ENCODE results near the gene MROH9. TPM values are rescaled to one million over a fixed set of nuclear protein-coding genes. Genes with fewer than 3 reads are reported as not detected.
"Not testable (repeated sequence)": the region's sequence is repeated elsewhere in the genome, so short reads cannot be mapped to it uniquely, and the experiment has no call there.

MROH9 gene
- total RNA-seq, 4 donors from 2014 or later: not detected

DNA sequence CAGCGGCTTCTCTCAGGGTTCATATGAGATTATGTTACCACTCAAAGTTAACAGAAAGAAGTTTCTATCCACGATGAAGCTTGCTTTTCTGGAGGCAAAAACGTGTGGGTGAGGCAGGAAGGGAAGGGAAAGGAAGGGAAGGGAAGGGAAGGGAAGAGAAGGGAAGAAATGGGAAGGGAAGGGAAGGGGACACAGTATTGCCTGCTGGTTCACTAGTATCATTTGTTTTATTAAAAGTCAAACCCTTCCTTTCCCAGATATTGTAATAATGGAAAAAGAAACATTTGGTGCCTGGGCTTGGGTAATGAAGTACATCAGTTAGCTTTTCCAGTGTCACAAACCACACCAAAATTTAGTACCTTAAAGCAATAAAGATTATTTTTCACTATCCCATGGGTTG lies 18.0 kb upstream of the MROH9 start:
- no peak overlapping the region for H3K27ac ChIP-seq
- intact Hi-C loops (cut with DNase I; ENCODE audit: low total_unique reads) (no loop called here), in situ Hi-C loops (cut with MboI; ENCODE audit: low sequenced_read_pairs in 4 of 4) (no loop called here)
- peaks cover 0 to 16% (median 0%) of the 10 kb centered on the region in 3 donors for H3K9me3 ChIP-seq
- no peaks in the 10 kb centered on the region for H3K4me1 ChIP-seq
- no peak overlapping the region for H3K4me3 ChIP-seq
- DNase-seq: no peak
- no peaks in the 10 kb centered on the region for H3K36me3 ChIP-seq
- TF ChIP-seq, protein P1, sequence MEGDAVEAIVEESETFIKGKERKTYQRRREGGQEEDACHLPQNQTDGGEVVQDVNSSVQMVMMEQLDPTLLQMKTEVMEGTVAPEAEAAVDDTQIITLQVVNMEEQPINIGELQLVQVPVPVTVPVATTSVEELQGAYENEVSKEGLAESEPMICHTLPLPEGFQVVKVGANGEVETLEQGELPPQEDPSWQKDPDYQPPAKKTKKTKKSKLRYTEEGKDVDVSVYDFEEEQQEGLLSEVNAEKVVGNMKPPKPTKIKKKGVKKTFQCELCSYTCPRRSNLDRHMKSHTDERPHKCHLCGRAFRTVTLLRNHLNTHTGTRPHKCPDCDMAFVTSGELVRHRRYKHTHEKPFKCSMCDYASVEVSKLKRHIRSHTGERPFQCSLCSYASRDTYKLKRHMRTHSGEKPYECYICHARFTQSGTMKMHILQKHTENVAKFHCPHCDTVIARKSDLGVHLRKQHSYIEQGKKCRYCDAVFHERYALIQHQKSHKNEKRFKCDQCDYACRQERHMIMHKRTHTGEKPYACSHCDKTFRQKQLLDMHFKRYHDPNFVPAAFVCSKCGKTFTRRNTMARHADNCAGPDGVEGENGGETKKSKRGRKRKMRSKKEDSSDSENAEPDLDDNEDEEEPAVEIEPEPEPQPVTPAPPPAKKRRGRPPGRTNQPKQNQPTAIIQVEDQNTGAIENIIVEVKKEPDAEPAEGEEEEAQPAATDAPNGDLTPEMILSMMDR (IDR thresholded peaks at IDR 0.05 in 4 of 5, conservative IDR thresholded peaks at IDR 0.05 in 1 of 5): no peak
- TF ChIP-seq POLR2A (IDR thresholded peaks at IDR 0.05): no peak
- no peaks in the 10 kb centered on the region for H3K27me3 ChIP-seq
- no peak for ATAC-seq

DNA sequence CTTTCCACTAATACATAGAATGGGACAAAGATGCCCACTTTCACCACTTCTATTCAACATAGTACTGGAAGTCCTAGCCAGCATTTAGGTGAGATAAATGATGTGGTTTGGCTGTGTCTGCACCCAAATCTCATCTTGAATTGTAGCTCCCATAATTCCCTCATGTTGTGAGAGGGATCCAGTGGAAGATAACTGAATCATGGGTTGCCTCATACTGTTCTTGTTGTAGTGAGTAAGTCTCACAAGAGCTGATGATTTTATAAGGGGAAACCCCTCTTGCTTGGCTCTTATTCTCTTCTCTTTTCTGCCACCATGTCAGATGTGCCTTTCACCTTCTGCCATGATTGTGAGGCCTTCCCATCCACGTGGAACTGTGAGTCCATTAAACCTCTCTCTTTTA lies 10.7 kb upstream of the MROH9 start:
- H3K4me3 ChIP-seq, H3K4me1 ChIP-seq, H3K27ac ChIP-seq, DNase-seq, ATAC-seq, H3K36me3 ChIP-seq, H3K27me3 ChIP-seq: not testable (repeated sequence)
- H3K9me3 ChIP-seq: peaks cover 0 to 16% (median 0%) of the 10 kb centered on the region in 3 donors
- intact Hi-C loops (cut with DNase I; ENCODE audit: low total_unique reads) (loop anchor here (5.0 kb wide), 2 partner anchors 237 to 392 kb away; partner anchors contain the start of gene GORAB), in situ Hi-C loops (cut with MboI; ENCODE audit: low sequenced_read_pairs in 4 of 4) (loop anchor here in 1 of 4 donors (25.0 kb wide), 1 partner anchor 987 kb away; no protein-coding TSS in a partner anchor)

DNA sequence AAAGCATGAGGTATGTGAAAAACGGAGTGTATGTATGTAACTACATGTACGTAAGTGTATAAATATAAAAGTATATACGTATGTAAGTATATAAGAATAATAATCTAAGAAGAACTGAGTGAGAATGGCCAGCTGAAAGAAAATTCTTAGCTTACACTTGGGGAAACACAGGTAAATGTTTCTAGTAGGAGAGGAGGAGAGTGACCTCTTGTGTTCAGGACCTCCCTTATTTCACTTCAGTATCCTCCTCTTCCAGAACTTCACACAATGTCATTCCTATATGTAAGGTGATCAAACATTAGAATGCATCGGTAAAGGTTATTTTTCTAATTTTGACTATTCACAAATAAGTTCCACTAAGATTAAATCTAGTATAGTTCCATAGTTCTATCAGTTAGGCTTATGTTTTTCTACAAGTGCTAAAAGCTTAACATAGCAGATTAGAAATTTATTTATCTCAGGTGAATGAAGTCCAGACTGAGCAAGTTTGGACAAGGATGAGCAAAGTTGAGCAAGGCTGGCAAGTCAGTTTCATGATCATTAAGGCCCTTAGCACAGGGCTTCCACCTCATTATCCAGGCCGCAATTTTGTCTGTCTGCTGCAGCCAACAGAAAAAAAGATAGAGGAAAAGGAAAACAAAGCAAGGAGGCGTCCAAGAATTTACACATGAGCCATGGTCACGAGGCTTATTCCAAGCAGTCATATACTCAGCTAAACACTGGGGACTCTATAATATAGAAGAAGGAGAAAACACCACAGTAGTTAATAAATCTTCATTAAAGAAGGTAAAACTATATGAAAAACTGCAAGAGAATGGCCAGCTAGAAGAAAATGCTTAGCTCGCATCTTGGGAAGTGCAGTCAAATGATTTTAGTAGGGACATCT lies 7.1 kb upstream of the MROH9 start:
- Histone ChIP-seq H3K4me3 (no peak overlapping the region), H3K36me3 (no peaks in the 10 kb centered on the region), H3K4me1 (no peaks in the 10 kb centered on the region), H3K27ac (no peak overlapping the region), H3K9me3 (no peaks in the 10 kb centered on the region), H3K27me3 (no peaks in the 10 kb centered on the region)
- ATAC-seq (no peak), DNase-seq (no peak)
- TF ChIP-seq POLR2A (IDR thresholded peaks at IDR 0.05): no peak
- TF ChIP-seq, protein P1 (IDR thresholded peaks at IDR 0.05 in 4 of 5, conservative IDR thresholded peaks at IDR 0.05 in 1 of 5): no peak
- intact Hi-C loops (cut with DNase I; ENCODE audit: low total_unique reads) (loop anchor here (2.0 to 5.0 kb wide), 3 partner anchors 241 to 999 kb away; partner anchors contain the start of gene GORAB), in situ Hi-C loops (cut with MboI; ENCODE audit: low sequenced_read_pairs in 4 of 4) (loop anchor here in 1 of 4 donors (25.0 kb wide), 1 partner anchor 991 kb away; no protein-coding TSS in a partner anchor)

DNA sequence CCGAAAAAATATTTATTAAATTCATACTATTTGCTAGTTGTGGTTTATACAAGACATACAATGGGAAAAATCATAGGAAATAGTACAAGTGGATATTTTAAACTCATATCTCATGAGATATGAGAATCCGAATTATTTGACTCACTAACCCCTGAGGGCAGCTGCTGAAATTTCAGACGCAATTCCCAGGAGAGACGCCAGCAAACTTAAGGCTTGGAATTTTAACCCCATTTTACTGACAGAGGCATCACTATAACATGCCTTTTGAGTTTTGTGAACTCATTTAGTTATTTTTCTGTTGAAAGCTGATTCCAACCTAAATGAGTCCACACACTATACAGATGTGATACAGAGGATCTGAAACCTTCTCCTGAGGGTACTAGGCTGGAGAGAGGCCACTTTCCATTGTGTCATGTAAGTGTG lies 5.9 kb upstream of the MROH9 start:
- in situ Hi-C loops (cut with MboI; ENCODE audit: low sequenced_read_pairs in 4 of 4) (loop anchor here in 1 of 4 donors (25.0 kb wide), 1 partner anchor 992 kb away; no protein-coding TSS in a partner anchor), intact Hi-C loops (cut with DNase I; ENCODE audit: low total_unique reads) (loop anchor here (2.0 to 5.0 kb wide), 3 partner anchors 242 to 1001 kb away; partner anchors contain the start of gene GORAB)
- Histone ChIP-seq H3K27me3 (no peaks in the 10 kb centered on the region), H3K4me3 (no peak overlapping the region), H3K36me3 (no peaks in the 10 kb centered on the region), H3K9me3 (no peaks in the 10 kb centered on the region), H3K27ac (no peak overlapping the region), H3K4me1 (no peaks in the 10 kb centered on the region)
- TF ChIP-seq, protein P1 (IDR thresholded peaks at IDR 0.05 in 4 of 5, conservative IDR thresholded peaks at IDR 0.05 in 1 of 5): no peak
- no peak for TF ChIP-seq POLR2A (IDR thresholded peaks at IDR 0.05)
- DNase-seq (no peak), ATAC-seq (peak in 1 of 2 donors; percentile 44)
